ENCODE measurements around the gene SEMA6B. TPM values are rescaled to one million over a fixed set of nuclear protein-coding genes. Genes with fewer than 3 reads are reported as not detected.

Gene SEMA6B
- polyA plus RNA-seq, 1 donor from 2014 or later = 21.6 TPM

DNA sequence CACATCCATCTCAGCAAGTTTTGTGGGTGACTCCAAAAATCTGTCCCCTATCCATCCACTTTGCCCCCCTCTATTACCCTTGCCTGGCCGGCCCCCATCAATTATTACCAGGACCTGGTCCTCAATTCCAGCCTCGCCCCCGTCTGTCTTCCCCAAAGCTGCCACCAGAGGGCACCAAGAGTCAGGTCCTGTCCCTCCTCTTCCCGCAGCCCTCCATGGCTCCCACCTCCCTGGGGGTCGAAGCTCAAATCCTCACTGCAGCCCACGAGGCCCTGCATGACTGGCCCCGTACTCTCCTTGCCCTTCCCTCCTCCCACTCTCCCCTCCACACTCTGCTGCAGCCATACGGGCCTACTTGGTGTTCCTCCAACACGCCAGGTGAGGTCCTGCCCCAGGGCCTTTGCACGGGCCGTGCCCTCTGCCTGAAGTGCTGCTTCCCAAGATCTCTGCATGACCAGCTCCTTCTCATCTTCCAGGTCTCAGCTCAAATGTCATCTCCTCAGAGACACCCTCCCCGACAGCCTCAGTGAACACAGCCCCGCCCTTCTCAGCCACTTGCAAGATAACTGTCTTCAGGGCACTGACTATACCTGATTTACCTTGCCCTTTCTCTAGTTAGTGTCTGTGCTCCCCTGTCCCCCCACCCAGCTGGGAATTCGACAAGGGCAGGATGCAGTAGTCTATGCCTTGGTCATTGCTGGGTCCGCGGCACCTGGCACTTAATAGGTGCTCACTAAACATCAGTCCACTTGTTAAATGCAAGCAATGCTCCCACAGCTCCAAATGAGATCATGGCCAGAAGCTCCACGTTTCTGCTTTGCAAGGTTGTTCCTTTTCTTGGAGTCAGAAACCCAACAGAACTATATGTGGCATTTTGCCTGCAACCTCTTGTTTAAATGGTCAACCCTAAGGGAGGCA lies 16.8 kb upstream of the SEMA6B start:
- no peak for TF ChIP-seq EZH2 (IDR thresholded peaks at IDR 0.05; ENCODE audit: borderline replicate concordance, insufficient read depth, low read length, poor library complexity, severe bottlenecking)
- no peak for TF ChIP-seq EP300 (conservative IDR thresholded peaks at IDR 0.05; ENCODE audit: poor library complexity, severe bottlenecking)
- TF ChIP-seq, protein P1, sequence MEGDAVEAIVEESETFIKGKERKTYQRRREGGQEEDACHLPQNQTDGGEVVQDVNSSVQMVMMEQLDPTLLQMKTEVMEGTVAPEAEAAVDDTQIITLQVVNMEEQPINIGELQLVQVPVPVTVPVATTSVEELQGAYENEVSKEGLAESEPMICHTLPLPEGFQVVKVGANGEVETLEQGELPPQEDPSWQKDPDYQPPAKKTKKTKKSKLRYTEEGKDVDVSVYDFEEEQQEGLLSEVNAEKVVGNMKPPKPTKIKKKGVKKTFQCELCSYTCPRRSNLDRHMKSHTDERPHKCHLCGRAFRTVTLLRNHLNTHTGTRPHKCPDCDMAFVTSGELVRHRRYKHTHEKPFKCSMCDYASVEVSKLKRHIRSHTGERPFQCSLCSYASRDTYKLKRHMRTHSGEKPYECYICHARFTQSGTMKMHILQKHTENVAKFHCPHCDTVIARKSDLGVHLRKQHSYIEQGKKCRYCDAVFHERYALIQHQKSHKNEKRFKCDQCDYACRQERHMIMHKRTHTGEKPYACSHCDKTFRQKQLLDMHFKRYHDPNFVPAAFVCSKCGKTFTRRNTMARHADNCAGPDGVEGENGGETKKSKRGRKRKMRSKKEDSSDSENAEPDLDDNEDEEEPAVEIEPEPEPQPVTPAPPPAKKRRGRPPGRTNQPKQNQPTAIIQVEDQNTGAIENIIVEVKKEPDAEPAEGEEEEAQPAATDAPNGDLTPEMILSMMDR (IDR thresholded peaks at IDR 0.05; ENCODE audit: poor library complexity, severe bottlenecking) = peak; percentile 66
- TF ChIP-seq POLR2AphosphoS5 (IDR thresholded peaks at IDR 0.05) = no peak
- TF ChIP-seq, protein P2, sequence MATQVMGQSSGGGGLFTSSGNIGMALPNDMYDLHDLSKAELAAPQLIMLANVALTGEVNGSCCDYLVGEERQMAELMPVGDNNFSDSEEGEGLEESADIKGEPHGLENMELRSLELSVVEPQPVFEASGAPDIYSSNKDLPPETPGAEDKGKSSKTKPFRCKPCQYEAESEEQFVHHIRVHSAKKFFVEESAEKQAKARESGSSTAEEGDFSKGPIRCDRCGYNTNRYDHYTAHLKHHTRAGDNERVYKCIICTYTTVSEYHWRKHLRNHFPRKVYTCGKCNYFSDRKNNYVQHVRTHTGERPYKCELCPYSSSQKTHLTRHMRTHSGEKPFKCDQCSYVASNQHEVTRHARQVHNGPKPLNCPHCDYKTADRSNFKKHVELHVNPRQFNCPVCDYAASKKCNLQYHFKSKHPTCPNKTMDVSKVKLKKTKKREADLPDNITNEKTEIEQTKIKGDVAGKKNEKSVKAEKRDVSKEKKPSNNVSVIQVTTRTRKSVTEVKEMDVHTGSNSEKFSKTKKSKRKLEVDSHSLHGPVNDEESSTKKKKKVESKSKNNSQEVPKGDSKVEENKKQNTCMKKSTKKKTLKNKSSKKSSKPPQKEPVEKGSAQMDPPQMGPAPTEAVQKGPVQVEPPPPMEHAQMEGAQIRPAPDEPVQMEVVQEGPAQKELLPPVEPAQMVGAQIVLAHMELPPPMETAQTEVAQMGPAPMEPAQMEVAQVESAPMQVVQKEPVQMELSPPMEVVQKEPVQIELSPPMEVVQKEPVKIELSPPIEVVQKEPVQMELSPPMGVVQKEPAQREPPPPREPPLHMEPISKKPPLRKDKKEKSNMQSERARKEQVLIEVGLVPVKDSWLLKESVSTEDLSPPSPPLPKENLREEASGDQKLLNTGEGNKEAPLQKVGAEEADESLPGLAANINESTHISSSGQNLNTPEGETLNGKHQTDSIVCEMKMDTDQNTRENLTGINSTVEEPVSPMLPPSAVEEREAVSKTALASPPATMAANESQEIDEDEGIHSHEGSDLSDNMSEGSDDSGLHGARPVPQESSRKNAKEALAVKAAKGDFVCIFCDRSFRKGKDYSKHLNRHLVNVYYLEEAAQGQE (IDR thresholded peaks at IDR 0.05; ENCODE audit: borderline replicate concordance) = no peak
- no peak for TF ChIP-seq MXI1 (conservative IDR thresholded peaks at IDR 0.05; ENCODE audit: poor library complexity, severe bottlenecking)
- TF ChIP-seq RAD21 (conservative IDR thresholded peaks at IDR 0.05) = peak; percentile 48
- TF ChIP-seq SMC3 (conservative IDR thresholded peaks at IDR 0.05; ENCODE audit: poor library complexity) = peak; percentile 64
- Histone ChIP-seq H3K9me3 (ENCODE audit: low read length) (no peaks in the 10 kb centered on the region), H2AFZ (ENCODE audit: low read depth, low read length) (no peak overlapping the region), H3K79me2 (replicated peaks; ENCODE audit: insufficient read depth, low read length) (peaks cover 11% of the 10 kb centered on the region), H3K27me3 (ENCODE audit: insufficient read depth, low read depth, low read length) (no peaks in the 10 kb centered on the region), H4K20me1 (ENCODE audit: insufficient read depth) (peaks cover 19% of the 10 kb centered on the region), H3K9ac (ENCODE audit: low read length) (no peak overlapping the region), H3F3A (ENCODE audit: insufficient read depth, low read length, poor library complexity, severe bottlenecking) (no peaks in the 10 kb centered on the region), H3K36me3 (ENCODE audit: insufficient read depth, low read length) (no peaks in the 10 kb centered on the region), H3K27ac (ENCODE audit: low read length) (no peak overlapping the region), H3K9me2 (ENCODE audit: insufficient read depth, low read length) (no peaks in the 10 kb centered on the region), H3K4me2 (ENCODE audit: low read length) (no peak overlapping the region), H3K4me3 (ENCODE audit: low read length) (no peak overlapping the region)

DNA sequence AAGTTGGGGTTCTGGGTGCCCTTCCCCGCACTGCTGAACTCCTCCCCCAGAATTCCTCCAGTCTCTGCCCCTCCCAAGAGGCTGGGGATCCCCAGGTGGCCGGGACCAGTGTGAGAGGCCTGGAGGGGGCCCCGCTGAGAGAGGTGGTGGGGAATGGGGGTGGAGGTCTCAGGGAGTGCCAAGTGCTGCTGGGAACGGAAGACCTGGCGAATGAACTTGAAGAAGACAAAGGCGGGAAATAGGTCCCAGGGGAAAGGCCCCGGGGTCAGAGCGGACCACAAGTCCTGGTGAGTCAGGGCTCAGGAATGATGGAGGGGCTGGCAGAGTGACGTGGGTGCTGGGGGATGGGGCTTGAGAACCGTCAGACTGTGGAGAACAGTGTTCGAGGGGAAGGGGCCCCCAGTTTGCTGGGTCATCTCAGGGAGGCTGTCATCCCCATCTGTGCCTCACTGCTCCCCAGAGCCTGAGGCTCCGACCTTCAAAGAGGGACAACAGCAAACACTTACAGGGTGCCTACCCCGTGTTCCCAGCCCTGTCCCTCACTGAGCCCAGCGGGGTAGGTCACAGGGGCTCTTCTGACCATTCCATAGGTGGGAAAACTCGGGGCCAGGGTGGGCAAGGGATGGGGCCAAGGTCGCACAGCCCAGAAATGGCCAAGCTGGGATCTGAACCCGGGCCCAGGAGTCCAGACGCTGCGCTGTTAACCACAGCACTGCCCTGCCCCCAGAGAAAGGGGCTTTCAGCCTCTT lies 16.0 kb upstream of the SEMA6B start:
- no peak overlapping the region for H2AFZ ChIP-seq (ENCODE audit: low read depth, low read length)
- H3K27me3 ChIP-seq (ENCODE audit: insufficient read depth, low read depth, low read length) = no peaks in the 10 kb centered on the region
- no peak overlapping the region for H3K9ac ChIP-seq (ENCODE audit: low read length)
- H3K4me3 ChIP-seq (ENCODE audit: low read length) = no peak overlapping the region
- H4K20me1 ChIP-seq (ENCODE audit: insufficient read depth) = peaks cover 19% of the 10 kb centered on the region
- TF ChIP-seq EP300 (conservative IDR thresholded peaks at IDR 0.05; ENCODE audit: poor library complexity, severe bottlenecking) = no peak
- no peak for TF ChIP-seq MXI1 (conservative IDR thresholded peaks at IDR 0.05; ENCODE audit: poor library complexity, severe bottlenecking)
- H3K27ac ChIP-seq (ENCODE audit: low read length) = no peak overlapping the region
- no peaks in the 10 kb centered on the region for H3K36me3 ChIP-seq (ENCODE audit: insufficient read depth, low read length)
- H3K4me2 ChIP-seq (ENCODE audit: low read length) = no peak overlapping the region
- peaks cover 11% of the 10 kb centered on the region for H3K79me2 ChIP-seq (replicated peaks; ENCODE audit: insufficient read depth, low read length)
- no peaks in the 10 kb centered on the region for H3K9me2 ChIP-seq (ENCODE audit: insufficient read depth, low read length)
- no peaks in the 10 kb centered on the region for H3F3A ChIP-seq (ENCODE audit: insufficient read depth, low read length, poor library complexity, severe bottlenecking)
- H3K9me3 ChIP-seq (ENCODE audit: low read length) = no peaks in the 10 kb centered on the region

Data from neural cell (in vitro differentiated cells).